ENCODE data around the gene CPAMD8.
"Not testable (repeated sequence)": the region's sequence is repeated elsewhere in the genome, so short reads cannot be mapped to it uniquely, and the experiment has no call there.

The CPAMD8 gene

GRCh38 chr19:17001603-17002183 lies 24.9 kb downstream of the CPAMD8 start:
- DNase-seq (ENCODE audit: low read depth in 2 of 2), result peak; percentile 19 to 31

GRCh38 chr19:16998635-16999194 lies 27.9 kb downstream of the CPAMD8 start:
- DNase-seq (ENCODE audit: low read depth in 2 of 2), result no peak

GRCh38 chr19:16996838-16997490 lies 29.6 kb downstream of the CPAMD8 start:
- not testable (repeated sequence) for DNase-seq (ENCODE audit: low read depth in 2 of 2)

GRCh38 chr19:16988661-16989060 lies 37.9 kb downstream of the CPAMD8 start:
- no peak for DNase-seq (ENCODE audit: low read depth in 2 of 2)

GRCh38 chr19:16985403-16985802 lies 41.2 kb downstream of the CPAMD8 start:
- no peak for DNase-seq (ENCODE audit: low read depth in 2 of 2)

GRCh38 chr19:16982586-16982985 lies 44.0 kb downstream of the CPAMD8 start:
- not testable (repeated sequence) for DNase-seq (ENCODE audit: low read depth in 2 of 2)

GRCh38 chr19:16978839-16979802 lies 47.5 kb downstream of the CPAMD8 start:
- DNase-seq (ENCODE audit: low read depth in 2 of 2), result no peak

GRCh38 chr19:16978156-16978555 lies 48.5 kb downstream of the CPAMD8 start:
- no peak for DNase-seq (ENCODE audit: low read depth in 2 of 2)

- no peak for DNase-seq (ENCODE audit: low read depth in 2 of 2)
These were observed 49.3 kb downstream of the CPAMD8 start for GRCh38 chr19:16977306-16977705.

- DNase-seq (ENCODE audit: low read depth in 2 of 2), result no peak
These were observed 50.2 kb downstream of the CPAMD8 start for GRCh38 chr19:16976446-16976845.

- no peak for DNase-seq (ENCODE audit: low read depth in 2 of 2)
These were observed 55.8 kb downstream of the CPAMD8 start for GRCh38 chr19:16970821-16971220.

GRCh38 chr19:16969135-16969534 lies 57.5 kb downstream of the CPAMD8 start:
- no peak for DNase-seq (ENCODE audit: low read depth in 2 of 2)

- DNase-seq (ENCODE audit: low read depth in 2 of 2), result not testable (repeated sequence)
These were observed 65.4 kb downstream of the CPAMD8 start for GRCh38 chr19:16960996-16961822.

GRCh38 chr19:16958277-16958676 lies 68.3 kb downstream of the CPAMD8 start:
- not testable (repeated sequence) for DNase-seq (ENCODE audit: low read depth in 2 of 2)

- DNase-seq (ENCODE audit: low read depth in 2 of 2), result no peak
These were observed 68.8 kb downstream of the CPAMD8 start for GRCh38 chr19:16957855-16958254.

GRCh38 chr19:16957151-16957701 lies 69.4 kb downstream of the CPAMD8 start:
- DNase-seq (ENCODE audit: low read depth in 2 of 2), result no peak

- DNase-seq (ENCODE audit: low read depth in 2 of 2), result no peak
These were observed 71.4 kb downstream of the CPAMD8 start for GRCh38 chr19:16955161-16955560.

GRCh38 chr19:16952046-16952445 lies 74.6 kb downstream of the CPAMD8 start:
- DNase-seq (ENCODE audit: low read depth in 2 of 2), result no peak

- no peak for DNase-seq (ENCODE audit: low read depth in 2 of 2)
These were observed 75.1 kb downstream of the CPAMD8 start for GRCh38 chr19:16951529-16951928.

GRCh38 chr19:16949496-16950023 lies 77.0 kb downstream of the CPAMD8 start:
- no peak for DNase-seq (ENCODE audit: low read depth in 2 of 2)

All from stimulated activated CD4-positive, alpha-beta T cell treated with anti-CD3 and anti-CD28 coated beads, Interleukin-1b, Interleukin-23, amount 100 ng/mL, for 4 hours (primary cell).